OCI-M2 (cell line): ENCODE data around the gene ZNF473.
"Not testable (repeated sequence)": the region's sequence is repeated elsewhere in the genome, so short reads cannot be mapped to it uniquely, and the experiment has no call there.

ENCODE experiments used
- DNase-seq: peaks from one replicate; lab custom pipeline; 2025; ENCODE audit not compliant: unreplicated experiment; lab: John Stamatoyannopoulos, UW

The ZNF473 gene

DNA sequence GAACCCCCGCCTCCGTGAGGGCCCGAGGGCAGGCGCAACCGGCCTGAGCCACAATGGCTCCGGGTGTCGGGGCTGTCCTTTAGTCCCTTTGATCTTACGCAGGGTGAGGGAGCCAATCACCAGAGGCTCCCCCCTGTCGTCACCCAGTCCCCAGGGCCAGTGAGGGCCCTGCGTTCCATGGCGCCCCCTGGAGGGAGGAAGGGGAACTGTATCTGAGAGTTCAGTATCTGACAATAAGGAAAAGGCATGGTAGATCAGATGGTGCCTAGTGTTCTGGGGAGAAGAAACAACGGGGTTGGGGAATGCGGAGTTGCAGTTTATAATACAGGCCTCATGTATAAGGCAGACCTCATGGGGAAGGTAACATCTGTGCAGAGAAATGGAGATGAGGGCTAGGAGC, 72.1 kb downstream of the ZNF473 start:
- DNase-seq: not testable (repeated sequence)

GRCh38 chr19:50098892-50099291, 73.1 kb downstream of the ZNF473 start:
- DNase-seq: not testable (repeated sequence)

- DNase-seq: not testable (repeated sequence)
These were observed 73.9 kb downstream of the ZNF473 start for GRCh38 chr19:50099696-50100095.

GRCh38 chr19:50100946-50101345, 75.1 kb downstream of the ZNF473 start:
- not testable (repeated sequence) for DNase-seq
